Activated B cell treated with CpG ODN at 0.5 μM for 24 hours (primary cell): ENCODE data around the gene GREB1L. TPM values are rescaled to one million over a fixed set of nuclear protein-coding genes. Genes with fewer than 3 reads are reported as not detected.

ENCODE experiments used
- ATAC-seq: fragments of 200-7000 bp; cut with Tn5 transposase; one replicate; pipeline ENCODE4 v1.10.0; 2021; ENCODE audit warnings: low read depth, mild to moderate bottlenecking, moderate library complexity
- CTCF ChIA-PET: fragments of 350-600 bp; sonication (Branson Sonifier 250); formaldehyde crosslinking; loops from one replicate; lab custom pipeline; 2021; ENCODE audit warnings: antibody characterized with exemption; lab: Charles Lee
- POLR2A ChIA-PET: fragments of 350-600 bp; sonication (Branson Sonifier 250); formaldehyde crosslinking; loops from one replicate; lab custom pipeline; 2021; ENCODE audit warnings: antibody characterized with exemption; lab: Charles Lee
- DNase-seq: peaks from one replicate; pipeline ENCODE4 v3.0.0; 2022
- H3K27ac Mint-ChIP-seq: one replicate; pipeline ENCODE4 v1.8.0; 2020; ENCODE audit warnings: mixed read lengths
- H3K27me3 Mint-ChIP-seq: one replicate; pipeline ENCODE4 v1.8.0; 2021; ENCODE audit warnings: mixed read lengths
- H3K36me3 Mint-ChIP-seq: one replicate; pipeline ENCODE4 v1.8.0; 2021; ENCODE audit warnings: low read depth, mixed read lengths
- H3K4me1 Mint-ChIP-seq: one replicate; pipeline ENCODE4 v1.8.0; 2021; ENCODE audit warnings: mixed read lengths
- H3K4me3 Mint-ChIP-seq: one replicate; pipeline ENCODE4 v1.8.0; 2020; ENCODE audit warnings: mild to moderate bottlenecking, mixed read lengths
- H3K9me3 Mint-ChIP-seq: one replicate; pipeline ENCODE4 v1.8.0; 2020; ENCODE audit warnings: mixed read lengths
- intact Hi-C: fragments of 100-400 bp; cut with micrococcal nuclease; formaldehyde crosslinking; loops from one replicate; pipeline ENCODE4 v1.15.1; 2024
- total RNA-seq: library from RNA; stranded (reverse); gene quantifications from 2 replicates; pipeline ENCODE4 v1.2.3, GENCODE V29; 2022
- TF ChIP-seq, protein P1 (sequence below): fragments of 200-600 bp; IDR thresholded peaks from one replicate; pipeline ENCODE4 v1.8.0; 2022; ENCODE audit warnings: antibody characterized with exemption, mild to moderate bottlenecking

GREB1L gene
- total RNA-seq, 1 donor from 2014 or later: not detected

DNA sequence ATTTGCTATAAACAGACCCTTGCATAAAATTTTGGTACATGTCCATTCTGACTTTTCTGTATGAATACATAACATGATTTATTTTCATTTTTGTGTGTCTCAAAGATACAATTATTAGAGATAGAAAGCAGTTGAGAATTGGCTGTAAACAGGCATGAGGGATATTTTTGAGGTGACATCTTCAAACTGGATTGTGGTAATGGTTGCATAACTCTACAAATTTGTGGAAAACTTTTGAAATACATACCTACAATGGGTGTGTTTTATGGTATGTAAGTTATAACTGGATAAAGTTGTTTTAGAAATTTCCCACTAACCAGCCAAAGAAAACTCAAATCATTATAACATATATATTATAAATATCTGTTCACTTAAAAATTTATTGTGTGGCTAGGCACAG is 39.6 kb downstream of the GREB1L start:
- TF ChIP-seq, protein P1, sequence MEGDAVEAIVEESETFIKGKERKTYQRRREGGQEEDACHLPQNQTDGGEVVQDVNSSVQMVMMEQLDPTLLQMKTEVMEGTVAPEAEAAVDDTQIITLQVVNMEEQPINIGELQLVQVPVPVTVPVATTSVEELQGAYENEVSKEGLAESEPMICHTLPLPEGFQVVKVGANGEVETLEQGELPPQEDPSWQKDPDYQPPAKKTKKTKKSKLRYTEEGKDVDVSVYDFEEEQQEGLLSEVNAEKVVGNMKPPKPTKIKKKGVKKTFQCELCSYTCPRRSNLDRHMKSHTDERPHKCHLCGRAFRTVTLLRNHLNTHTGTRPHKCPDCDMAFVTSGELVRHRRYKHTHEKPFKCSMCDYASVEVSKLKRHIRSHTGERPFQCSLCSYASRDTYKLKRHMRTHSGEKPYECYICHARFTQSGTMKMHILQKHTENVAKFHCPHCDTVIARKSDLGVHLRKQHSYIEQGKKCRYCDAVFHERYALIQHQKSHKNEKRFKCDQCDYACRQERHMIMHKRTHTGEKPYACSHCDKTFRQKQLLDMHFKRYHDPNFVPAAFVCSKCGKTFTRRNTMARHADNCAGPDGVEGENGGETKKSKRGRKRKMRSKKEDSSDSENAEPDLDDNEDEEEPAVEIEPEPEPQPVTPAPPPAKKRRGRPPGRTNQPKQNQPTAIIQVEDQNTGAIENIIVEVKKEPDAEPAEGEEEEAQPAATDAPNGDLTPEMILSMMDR: no peak
- Mint-ChIP-seq H3K4me1 (no peaks in the 10 kb centered on the region), H3K9me3 (no peaks in the 10 kb centered on the region), H3K27me3 (peaks cover 10% of the 10 kb centered on the region), H3K4me3 (no peak overlapping the region), H3K27ac (no peak overlapping the region), H3K36me3 (no peaks in the 10 kb centered on the region)
- intact Hi-C loops: no loop called here
- ChIA-PET CTCF (no interaction called here), POLR2A (no interaction called here)
- ATAC-seq: no peak
- no peak for DNase-seq

DNA sequence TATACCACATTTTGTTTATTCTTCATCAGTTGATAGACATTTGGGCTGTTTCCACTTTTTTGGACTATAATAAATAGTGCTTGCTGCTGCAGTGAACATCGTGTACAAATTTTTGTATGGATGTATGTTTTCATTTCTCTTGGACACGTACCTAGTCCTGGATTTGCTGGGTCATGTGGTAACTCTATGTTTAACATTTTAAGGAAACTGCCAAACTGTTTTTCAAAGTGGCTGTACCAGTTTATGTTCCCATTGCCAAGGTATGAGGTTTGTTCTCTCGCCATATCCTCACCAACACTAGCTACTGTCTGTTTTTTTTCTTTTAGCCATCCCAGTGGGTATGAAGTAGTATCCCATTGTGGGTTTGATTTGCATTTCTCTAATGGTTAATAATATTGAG is 42.5 kb downstream of the GREB1L start:
- TF ChIP-seq, protein P1: no peak
- intact Hi-C loops: no loop called here
- no peak overlapping the region for H3K4me3 Mint-ChIP-seq
- H3K27ac Mint-ChIP-seq: no peak overlapping the region
- H3K9me3 Mint-ChIP-seq: no peaks in the 10 kb centered on the region
- peaks cover 11% of the 10 kb centered on the region for H3K27me3 Mint-ChIP-seq
- DNase-seq (no peak), ATAC-seq (no peak)
- ChIA-PET CTCF (no interaction called here), POLR2A (no interaction called here)
- no peaks in the 10 kb centered on the region for H3K4me1 Mint-ChIP-seq
- H3K36me3 Mint-ChIP-seq: no peaks in the 10 kb centered on the region

GRCh38 chr18:21289827-21290226 is 47.8 kb downstream of the GREB1L start:
- intact Hi-C loops: no loop called here
- H3K4me1 Mint-ChIP-seq: no peaks in the 10 kb centered on the region

DNA sequence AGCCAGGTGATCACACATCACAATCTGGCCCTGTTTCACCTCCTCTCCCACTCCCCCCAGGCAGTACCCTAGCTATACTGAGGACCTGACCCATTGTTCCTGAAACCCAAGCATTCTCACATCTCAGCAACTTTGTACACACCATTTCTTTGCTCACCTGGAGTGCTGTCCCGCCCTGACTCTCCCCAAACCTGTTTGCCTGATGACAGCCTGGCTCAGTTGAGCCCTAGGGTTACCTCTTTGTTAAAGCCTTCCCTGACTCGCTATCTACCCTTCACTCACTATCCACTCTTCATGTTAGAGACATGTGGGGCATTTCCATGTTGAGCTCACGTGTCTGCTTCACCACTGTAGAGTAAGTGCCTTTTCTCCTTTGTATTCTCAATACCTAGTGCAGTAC is 49.1 kb downstream of the GREB1L start:
- intact Hi-C loops: no loop called here
- CTCF ChIA-PET: no interaction called here
- TF ChIP-seq, protein P1: no peak
- Mint-ChIP-seq H3K36me3 (no peaks in the 10 kb centered on the region), H3K4me1 (no peaks in the 10 kb centered on the region), H3K4me3 (no peak overlapping the region), H3K27ac (no peak overlapping the region), H3K27me3 (peaks cover 17% of the 10 kb centered on the region), H3K9me3 (no peaks in the 10 kb centered on the region)
- DNase-seq: no peak
- POLR2A ChIA-PET: no interaction called here
- no peak for ATAC-seq

More at GRCh38 chr18:21289827-21290226, 47.8 kb downstream of the GREB1L start:
- Mint-ChIP-seq H3K9me3 (no peaks in the 10 kb centered on the region), H3K4me3 (no peak overlapping the region), H3K27me3 (peaks cover 12% of the 10 kb centered on the region), H3K27ac (no peak overlapping the region), H3K36me3 (no peaks in the 10 kb centered on the region)
- ChIA-PET CTCF (no interaction called here), POLR2A (no interaction called here)
- no peak for DNase-seq
- ATAC-seq: no peak
- TF ChIP-seq, protein P1: no peak

DNA sequence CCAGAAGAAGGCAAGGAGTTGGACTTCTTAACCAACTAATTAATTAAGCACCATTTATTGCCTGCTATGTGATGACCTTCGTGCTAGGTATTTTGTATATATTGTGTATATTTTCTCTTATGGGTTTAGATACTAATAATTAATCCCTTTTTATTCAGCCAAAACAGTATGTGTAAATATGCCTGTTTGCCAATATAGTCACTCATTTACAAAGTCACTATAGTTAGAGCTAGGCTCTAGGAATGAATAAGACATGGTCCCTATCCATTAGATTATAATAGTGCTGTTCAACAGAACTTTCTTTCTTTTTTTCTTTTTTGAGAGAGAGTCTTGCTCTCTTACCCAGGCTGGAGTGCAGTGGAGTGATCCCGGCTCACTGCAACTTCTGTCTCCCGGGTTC is 51.4 kb downstream of the GREB1L start:
- ATAC-seq: no peak
- intact Hi-C loops: no loop called here

More for the DNA sequence above, 51.4 kb downstream of the GREB1L start:
- H3K9me3 Mint-ChIP-seq: no peaks in the 10 kb centered on the region
- no peak for DNase-seq
- H3K36me3 Mint-ChIP-seq: no peaks in the 10 kb centered on the region
- no peak overlapping the region for H3K4me3 Mint-ChIP-seq
- TF ChIP-seq, protein P1: no peak
- ChIA-PET CTCF (no interaction called here), POLR2A (no interaction called here)
- no peaks in the 10 kb centered on the region for H3K4me1 Mint-ChIP-seq
- H3K27ac Mint-ChIP-seq: no peak overlapping the region
- H3K27me3 Mint-ChIP-seq: peaks cover 12% of the 10 kb centered on the region
